ENCODE data around the gene PINLYP.

DNA sequence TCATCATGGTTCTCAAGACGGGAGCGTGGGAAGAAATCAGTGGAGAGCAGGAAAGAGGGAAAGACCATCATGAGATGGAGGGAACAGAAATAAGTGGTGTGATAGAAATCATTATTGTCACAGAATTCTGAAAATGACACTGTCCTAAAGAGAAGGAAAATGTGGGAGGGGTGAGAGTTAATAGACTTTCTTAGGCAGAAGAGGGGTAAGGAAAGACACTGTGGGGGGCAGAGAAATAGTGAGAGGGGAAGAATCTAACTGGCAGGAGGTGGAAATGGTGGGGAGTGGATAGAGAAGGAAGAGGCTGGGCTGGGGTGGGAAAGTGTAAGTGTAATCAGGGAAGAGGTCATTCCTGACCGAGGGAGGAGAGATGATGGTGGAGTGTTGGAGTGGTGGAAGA is 3.2 kb downstream of the PINLYP start:
- TF ChIP-seq CTCF (IDR thresholded peaks at IDR 0.05; ENCODE audit: low read length), result no peak
- TF ChIP-seq EZH2 (IDR thresholded peaks at IDR 0.05; ENCODE audit: borderline replicate concordance, low read length), result no peak
